NCI-H2029 treated with DMSO at 0.1 percent for 48 hours (cell line): ENCODE results near the gene COMT.

Experiments
- DNase-seq: peaks from one replicate; lab custom pipeline; 2025; lab: John Stamatoyannopoulos, UW

Gene COMT

GRCh38 chr22:19970479-19971275, 29.1 kb downstream of the COMT start:
- no peak for DNase-seq

DNA sequence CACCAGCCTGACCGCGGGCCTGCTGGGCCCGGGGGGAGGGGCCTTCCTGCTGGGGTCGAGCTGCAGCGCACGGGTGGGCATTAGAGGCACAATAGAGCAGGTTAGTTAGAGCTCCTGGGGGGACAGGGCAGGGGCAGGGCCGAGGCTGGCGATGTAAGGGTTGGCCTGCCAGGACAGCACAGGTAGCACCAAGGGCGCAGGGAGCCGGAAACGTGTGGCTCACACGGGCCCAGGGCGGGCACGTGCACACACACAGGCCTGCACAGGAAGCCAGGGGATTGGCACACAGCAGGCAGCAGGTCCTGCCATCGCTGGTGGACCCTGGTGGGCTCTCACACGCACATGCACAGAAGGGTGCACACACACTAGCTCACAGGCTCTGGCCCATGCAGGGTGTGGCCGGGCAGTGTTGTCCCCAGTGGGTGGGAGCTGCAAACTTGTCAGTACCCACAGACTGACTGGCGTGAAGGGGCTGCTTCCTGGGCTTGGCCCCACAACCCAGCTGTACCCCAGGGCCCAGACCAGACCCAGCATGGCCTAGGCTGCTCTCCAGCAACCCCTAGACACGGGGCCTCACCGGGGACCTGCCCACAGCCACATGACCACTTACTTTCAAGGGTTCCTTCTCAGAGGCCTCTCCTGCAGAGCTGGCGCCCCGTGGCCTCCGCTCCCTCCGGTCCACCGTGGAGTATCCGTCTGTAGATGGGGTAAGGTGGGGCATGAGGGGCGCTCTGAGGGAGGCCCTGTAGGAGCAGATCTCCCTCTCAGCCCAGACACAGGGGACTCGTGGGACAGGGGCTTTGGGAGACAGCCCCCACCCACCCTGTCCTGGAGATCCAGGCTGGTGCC, 29.9 kb downstream of the COMT start:
- no peak for DNase-seq

DNA sequence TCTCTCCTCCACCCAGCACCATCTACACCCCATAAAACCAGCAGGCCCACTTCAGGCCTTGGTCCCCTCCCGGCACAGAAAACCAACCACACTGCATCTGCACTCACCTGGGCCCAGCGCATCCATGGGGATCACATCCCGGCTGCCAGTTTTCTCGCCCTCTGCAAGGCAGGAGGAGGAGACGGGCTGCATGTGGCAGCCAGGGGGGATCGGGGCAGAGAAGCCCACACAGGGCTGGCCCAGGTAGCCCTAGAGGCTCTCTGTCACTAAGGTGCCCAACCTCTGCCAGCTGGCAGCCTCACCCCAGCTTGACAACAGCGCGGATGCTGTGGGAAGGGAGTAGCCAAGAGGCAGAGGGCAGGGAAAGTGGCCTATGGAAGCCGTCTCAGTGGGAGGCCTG, 30.7 kb downstream of the COMT start:
- DNase-seq: no peak

- DNase-seq: no peak
Measured at GRCh38 chr22:19972652-19973550, 31.3 kb downstream of the COMT start.

- DNase-seq: no peak
Measured at GRCh38 chr22:19973551-19974267, 32.1 kb downstream of the COMT start.

DNA sequence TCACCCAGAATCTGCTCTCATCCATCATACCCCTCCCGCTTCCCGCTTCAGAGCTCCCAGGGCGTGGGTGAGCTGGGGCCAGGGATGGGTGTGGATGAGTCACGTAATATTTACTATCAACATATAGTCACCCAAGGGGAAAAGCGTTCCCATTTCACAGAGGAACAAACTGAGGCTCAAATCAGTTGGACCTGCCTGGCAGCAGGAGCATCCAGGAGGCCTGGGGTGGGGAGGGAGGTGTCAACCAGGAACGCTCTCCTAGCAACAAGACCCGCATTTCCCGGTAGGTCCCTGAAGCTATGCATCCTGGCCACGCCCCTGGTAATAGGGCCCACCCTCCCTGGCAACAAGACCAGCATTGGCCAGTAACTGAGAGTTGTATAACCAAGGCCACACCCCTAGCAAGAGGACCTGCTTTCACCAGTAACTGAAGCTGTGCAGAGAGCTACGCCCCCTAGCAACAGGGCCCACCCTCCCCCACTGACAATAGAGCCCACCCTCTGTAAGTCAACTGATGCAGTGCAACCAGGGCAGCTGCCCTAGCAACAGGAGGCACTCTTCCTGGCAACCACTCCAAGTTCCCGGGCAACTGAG, 32.8 kb downstream of the COMT start:
- DNase-seq: no peak

GRCh38 chr22:19974935-19975706, 33.5 kb downstream of the COMT start:
- no peak for DNase-seq

DNA sequence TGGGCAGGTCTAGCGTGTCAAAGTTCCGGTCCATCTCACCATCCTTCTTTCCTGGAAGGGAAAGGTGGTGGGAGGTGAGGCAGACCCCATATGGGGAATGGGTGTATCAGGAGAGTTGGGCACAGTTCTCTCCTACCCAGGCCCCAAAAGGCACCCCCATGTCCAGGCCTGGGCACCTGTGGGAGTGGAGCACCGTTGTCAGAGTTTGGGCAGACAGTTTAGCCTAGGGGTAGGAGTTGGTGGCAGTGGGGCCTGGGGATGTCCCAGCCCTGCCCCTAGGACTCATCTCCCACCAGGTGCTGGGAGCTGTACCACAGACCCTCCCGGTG, 34.1 kb downstream of the COMT start:
- no peak for DNase-seq

- DNase-seq: no peak
Measured at GRCh38 chr22:19976671-19977070, 35.1 kb downstream of the COMT start.

- DNase-seq: no peak
Measured at GRCh38 chr22:19977296-19978243, 36.0 kb downstream of the COMT start.

GRCh38 chr22:19978748-19979147, 37.2 kb downstream of the COMT start:
- DNase-seq: no peak

- DNase-seq: no peak
Measured at GRCh38 chr22:19979712-19980493, 38.3 kb downstream of the COMT start.

GRCh38 chr22:19980766-19981165, 39.2 kb downstream of the COMT start:
- no peak for DNase-seq

DNA sequence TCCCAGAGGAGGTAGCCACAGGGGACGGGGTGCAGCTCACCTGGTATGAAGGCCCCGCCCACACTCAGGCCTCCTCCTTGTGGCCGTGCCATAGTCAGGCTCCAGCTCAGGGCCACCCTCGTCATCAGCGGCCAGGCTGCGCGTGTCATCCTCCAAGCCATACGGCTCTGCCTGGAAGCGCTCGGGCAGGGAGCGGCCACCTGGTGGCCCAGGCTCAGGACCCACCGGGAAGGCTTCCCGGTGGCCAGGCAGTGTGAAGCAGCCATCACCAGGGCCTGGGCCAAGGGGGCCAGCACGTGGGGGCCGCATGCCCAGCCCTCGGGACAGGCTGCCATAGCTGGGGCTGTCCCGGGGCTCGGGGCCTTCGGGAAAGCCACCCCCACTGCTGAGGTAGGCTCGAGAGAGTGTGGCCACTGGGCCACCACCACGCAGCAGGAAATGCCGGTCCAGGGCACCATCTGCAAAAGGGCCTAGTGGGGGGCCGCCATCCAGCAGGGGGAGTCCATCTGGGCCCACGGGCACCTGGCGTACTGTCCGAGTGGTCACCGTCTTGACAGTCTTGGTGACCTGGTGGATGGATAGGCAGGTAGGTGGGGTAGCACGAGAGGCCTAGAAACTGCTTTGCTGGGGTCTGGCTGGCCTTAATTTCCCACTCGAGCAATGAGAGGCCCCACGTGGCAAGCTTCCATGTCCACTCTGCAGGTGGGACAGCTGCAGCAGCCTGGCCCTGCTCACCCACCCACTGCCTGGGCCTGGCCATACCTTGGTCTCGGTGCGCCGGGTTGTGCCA, 39.8 kb downstream of the COMT start:
- no peak for DNase-seq

DNA sequence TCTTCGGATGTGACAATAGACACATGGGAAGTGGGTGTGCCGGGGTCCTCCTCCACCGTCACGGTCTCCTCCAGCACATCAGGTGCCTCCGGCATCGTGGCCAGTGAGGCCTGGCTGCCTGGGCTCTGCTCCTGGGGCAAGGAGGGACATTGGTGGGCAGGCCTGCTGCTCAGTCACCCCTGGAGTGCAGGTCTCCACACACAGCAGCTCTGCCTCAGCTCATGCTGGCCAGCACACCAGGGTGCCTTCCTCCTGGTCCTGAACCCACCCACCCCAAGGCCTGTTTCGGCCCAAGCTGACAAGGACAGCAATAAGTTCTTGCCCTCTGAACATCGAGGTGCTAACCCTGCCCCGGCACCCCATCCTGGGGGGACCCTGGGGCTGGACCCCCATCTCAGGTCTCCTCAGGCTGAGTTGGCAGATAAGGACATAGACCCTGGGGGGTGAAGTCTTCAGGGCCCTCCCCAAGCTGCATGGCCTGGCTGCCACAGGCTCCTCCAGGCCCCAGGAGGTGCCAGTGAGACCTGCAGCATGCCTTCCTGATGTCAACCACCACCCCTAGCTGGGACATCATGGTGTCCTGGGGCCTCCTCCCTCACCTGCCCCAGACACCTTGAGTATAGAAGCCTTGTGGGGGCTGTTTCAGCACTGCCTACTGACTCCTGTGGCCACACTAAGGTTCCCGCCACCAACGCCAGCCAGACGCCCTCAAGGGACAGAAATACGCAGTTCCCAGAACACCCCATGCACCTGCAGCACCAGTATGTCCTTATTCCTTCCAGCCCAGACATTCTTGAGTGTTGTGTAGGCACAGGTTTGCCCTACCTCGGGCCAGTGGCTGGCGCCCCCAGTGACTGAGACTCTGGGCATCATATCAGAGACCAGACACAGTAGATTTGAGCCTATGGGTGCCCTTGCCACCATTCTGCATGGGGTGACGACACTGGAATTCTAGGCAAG, 40.7 kb downstream of the COMT start:
- DNase-seq: no peak

- DNase-seq: no peak
Measured at GRCh38 chr22:19982991-19983578, 41.5 kb downstream of the COMT start.
